Measurements from ENCODE around the gene IL10RB. TPM values are rescaled to one million over a fixed set of nuclear protein-coding genes. Genes with fewer than 3 reads are reported as not detected.

IL10RB gene
- total RNA-seq, 1 experiment from 2014 or later: 3.1 TPM

- Histone ChIP-seq H4K91ac (ENCODE audit: insufficient read length, low read depth, low read length) (no peak overlapping the region), H3K14ac (ENCODE audit: insufficient read depth, low read length) (no peak overlapping the region), H3K4ac (ENCODE audit: low read depth, low read length) (no peak overlapping the region), H2BK120ac (ENCODE audit: low read depth, low read length, poor library complexity, severe bottlenecking) (no peak overlapping the region), H3K79me2 (ENCODE audit: insufficient read depth, low read length) (peaks cover 10% of the 10 kb centered on the region; the same call in 1 of the 2 replicates), H2BK20ac (ENCODE audit: low read depth, low read length, poor library complexity, severe bottlenecking) (no peak overlapping the region), H3K9ac (ENCODE audit: extremely low read depth, insufficient read length, low read length) (no peak overlapping the region), H3K27ac (ENCODE audit: insufficient read length, low read depth, low read length) (no peak overlapping the region), H2BK5ac (ENCODE audit: insufficient read length, low read length) (no peak overlapping the region), H3K4me1 (ENCODE audit: insufficient read depth, low read length) (no peaks in the 10 kb centered on the region), H3K79me1 (ENCODE audit: insufficient read depth, low read depth, low read length, poor library complexity, severe bottlenecking) (no peaks in the 10 kb centered on the region), H2BK15ac (ENCODE audit: low read depth, low read length) (no peak overlapping the region), H3T11ph (ENCODE audit: low read length) (no peak overlapping the region), H3K56ac (ENCODE audit: insufficient read length, low read depth, low read length) (no peak overlapping the region), H3K27me3 (ENCODE audit: insufficient read depth, low read length) (no peaks in the 10 kb centered on the region), H2AFZ (ENCODE audit: low read length) (no peak overlapping the region), H3K18ac (ENCODE audit: insufficient read length, low read depth, low read length) (no peak overlapping the region), H4K20me1 (ENCODE audit: control insufficient read depth, insufficient read depth, insufficient read length) (no peaks in the 10 kb centered on the region), H3K23me2 (ENCODE audit: insufficient read length, low read depth, low read length, poor library complexity, severe bottlenecking) (peaks cover 7% of the 10 kb centered on the region), H3K23ac (ENCODE audit: insufficient read length, low read depth, low read length) (no peak overlapping the region), H3K9me3 (ENCODE audit: control insufficient read depth, low read depth, low read length) (no peaks in the 10 kb centered on the region), H2BK12ac (ENCODE audit: insufficient read length, low read depth, low read length) (no peak overlapping the region), H4K5ac (ENCODE audit: insufficient read length, low read depth, low read length) (no peak overlapping the region), H3K4me2 (ENCODE audit: insufficient read depth, insufficient read length, low read length) (no peak overlapping the region), H2AK5ac (ENCODE audit: insufficient read length, low read length) (no peak overlapping the region), H4K8ac (replicated peaks; ENCODE audit: insufficient read length, low read depth, low read length) (no peak overlapping the region)
- Mint-ChIP-seq H3K4me1 (no peaks in the 10 kb centered on the region), H3K36me3 (ENCODE audit: insufficient read depth in 1 of 3, low read depth in 3 of 3) (peaks cover 4 to 29% (median 21%) of the 10 kb centered on the region in 3 experiments), H3K27ac (no peak overlapping the region), H3K27me3 (ENCODE audit: low read depth) (no peaks in the 10 kb centered on the region), H3K9me3 (peaks cover 4 to 8% of the 10 kb centered on the region in 2 experiments), H3K4me3 (no peak overlapping the region)
- DNase-seq: no peak
- TF ChIP-seq CTCF (conservative IDR thresholded peaks at IDR 0.05): no peak
- WGBS (ENCODE audit: extremely low coverage, insufficient read length, low lambda C conversion rate): no CpG with 5 or more reads among the region's 3 CpGs
These were observed 61.2 kb downstream of the IL10RB start for GRCh38 chr21:33327326-33327725.

Data from H9 (cell line).